GM12892 (cell line): ENCODE measurements around the gene ARHGEF10L.

ENCODE experiments used
- POLR2A ChIP-seq: IDR thresholded peaks from 2 replicates; pipeline ENCODE4 v1.6.1; 2011; ENCODE audit warnings: low read depth, low read length, control low read depth
- POLR2AphosphoS5 ChIP-seq: IDR thresholded peaks from 2 replicates; pipeline ENCODE4 v1.6.1; 2011; ENCODE audit warnings: low read depth, low read length, control low read depth

- TF ChIP-seq POLR2AphosphoS5 (no peak), POLR2A (no peak)
Measured at GRCh38 chr1:17667641-17668040, 128.1 kb downstream of the ARHGEF10L start.
